Suprapubic skin (tissue), 4 donors: ENCODE data around the gene CMAS.

Source experiments
- CTCF ChIP-seq, 2 donors: fragments of 200-600 bp in 1 of 2; fragments of 450-650 bp in 1 of 2; sonication (generic) in 1 of 2; IDR thresholded peaks; one replicate each; pipeline ENCODE4 v1.5.1; 2016 to 2019; ENCODE audit warnings: antibody characterized with exemption in 2 of 2, mild to moderate bottlenecking in 1 of 2, moderate library complexity in 1 of 2
- EP300 ChIP-seq: sonication (generic); formaldehyde crosslinking; IDR thresholded peaks from one replicate; pipeline ENCODE4 v1.6.1; 2017; ENCODE audit warnings: antibody characterized with exemption
- POLR2A ChIP-seq, 2 donors: fragments of 450-650 bp; IDR thresholded peaks; one replicate each; pipeline ENCODE4 v1.6.1; 2017; ENCODE audit warnings: antibody characterized with exemption in 2 of 2, mild to moderate bottlenecking in 2 of 2, moderate library complexity in 2 of 2
- POLR2AphosphoS5 ChIP-seq, 3 donors: sonication (generic); formaldehyde crosslinking; IDR thresholded peaks; one replicate each; pipeline ENCODE4 v1.6.1; 2017; ENCODE audit warnings: antibody characterized with exemption in 3 of 3

- TF ChIP-seq POLR2A (IDR thresholded peaks at IDR 0.05): no peak
- no peak for TF ChIP-seq CTCF (IDR thresholded peaks at IDR 0.05)
- no peak for TF ChIP-seq EP300
- TF ChIP-seq POLR2AphosphoS5 (IDR thresholded peaks at IDR 0.05): no peak
These were observed 2.9 kb upstream of the CMAS start for GRCh38 chr12:22042976-22043669.
